22Rv1 (cell line): ENCODE data around the gene CTCF.

Experiments
- ZFX ChIP-seq: fragments of 450-650 bp; IDR thresholded peaks from 2 replicates; pipeline ENCODE4 v1.6.1; 2017; ENCODE audit warnings: antibody characterized with exemption, borderline replicate concordance
- TF ChIP-seq, protein P1 (sequence below): fragments of 450-650 bp; IDR thresholded peaks from 2 replicates; pipeline ENCODE4 v1.5.1; 2017; ENCODE audit warnings: mild to moderate bottlenecking

DNA sequence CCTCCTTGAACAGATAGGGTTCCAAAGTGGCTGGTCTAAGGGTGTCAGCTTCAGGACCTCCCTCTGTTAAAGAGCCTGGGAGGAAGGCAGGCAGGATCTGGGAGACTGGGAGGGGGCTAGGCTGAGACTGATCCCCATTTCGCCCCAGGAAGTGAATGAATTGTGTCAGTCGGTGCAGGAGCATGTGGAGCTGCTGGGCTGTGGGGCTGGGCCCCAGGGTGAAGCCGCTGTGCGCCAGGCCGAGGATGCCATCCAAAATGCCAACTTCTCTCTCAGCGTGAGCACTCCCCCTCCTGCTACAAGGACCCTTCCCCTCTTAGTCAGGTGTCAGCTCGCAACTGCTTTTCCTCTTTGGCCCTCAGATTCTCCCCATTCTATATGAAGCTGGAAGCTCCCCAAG is 88.7 kb downstream of the CTCF start:
- TF ChIP-seq, protein P1, sequence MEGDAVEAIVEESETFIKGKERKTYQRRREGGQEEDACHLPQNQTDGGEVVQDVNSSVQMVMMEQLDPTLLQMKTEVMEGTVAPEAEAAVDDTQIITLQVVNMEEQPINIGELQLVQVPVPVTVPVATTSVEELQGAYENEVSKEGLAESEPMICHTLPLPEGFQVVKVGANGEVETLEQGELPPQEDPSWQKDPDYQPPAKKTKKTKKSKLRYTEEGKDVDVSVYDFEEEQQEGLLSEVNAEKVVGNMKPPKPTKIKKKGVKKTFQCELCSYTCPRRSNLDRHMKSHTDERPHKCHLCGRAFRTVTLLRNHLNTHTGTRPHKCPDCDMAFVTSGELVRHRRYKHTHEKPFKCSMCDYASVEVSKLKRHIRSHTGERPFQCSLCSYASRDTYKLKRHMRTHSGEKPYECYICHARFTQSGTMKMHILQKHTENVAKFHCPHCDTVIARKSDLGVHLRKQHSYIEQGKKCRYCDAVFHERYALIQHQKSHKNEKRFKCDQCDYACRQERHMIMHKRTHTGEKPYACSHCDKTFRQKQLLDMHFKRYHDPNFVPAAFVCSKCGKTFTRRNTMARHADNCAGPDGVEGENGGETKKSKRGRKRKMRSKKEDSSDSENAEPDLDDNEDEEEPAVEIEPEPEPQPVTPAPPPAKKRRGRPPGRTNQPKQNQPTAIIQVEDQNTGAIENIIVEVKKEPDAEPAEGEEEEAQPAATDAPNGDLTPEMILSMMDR = no peak
- no peak for TF ChIP-seq ZFX
